GM12801 (cell line): ENCODE results near the gene PARP8.

Experiments
- TF ChIP-seq, protein P1 (sequence below): IDR thresholded peaks from one replicate; pipeline ENCODE4 v1.5.1; 2011; ENCODE audit warnings: control low read depth; ENCODE audit not compliant: insufficient read length; ENCODE audit errors: extremely low read depth

PARP8 gene

DNA sequence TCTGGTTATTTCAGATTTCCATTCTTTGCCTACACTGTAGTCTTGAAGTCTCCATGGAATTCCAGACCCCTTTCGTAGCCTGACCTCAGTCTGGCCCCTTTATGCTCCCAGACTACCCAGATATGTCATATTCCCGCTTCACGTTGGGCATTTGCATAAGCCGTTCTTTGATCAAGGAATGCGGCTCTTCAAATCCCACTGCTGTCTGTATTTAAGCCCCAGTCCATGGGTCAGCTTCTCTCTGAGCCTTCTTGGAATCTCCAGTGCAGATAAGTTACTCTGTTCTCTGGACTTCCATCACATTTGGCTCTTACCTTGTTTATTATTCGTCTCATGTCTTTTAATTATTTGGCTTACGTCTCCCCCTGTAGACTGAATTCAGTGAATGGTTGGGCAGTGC is 97.4 kb downstream of the PARP8 start:
- TF ChIP-seq, protein P1, sequence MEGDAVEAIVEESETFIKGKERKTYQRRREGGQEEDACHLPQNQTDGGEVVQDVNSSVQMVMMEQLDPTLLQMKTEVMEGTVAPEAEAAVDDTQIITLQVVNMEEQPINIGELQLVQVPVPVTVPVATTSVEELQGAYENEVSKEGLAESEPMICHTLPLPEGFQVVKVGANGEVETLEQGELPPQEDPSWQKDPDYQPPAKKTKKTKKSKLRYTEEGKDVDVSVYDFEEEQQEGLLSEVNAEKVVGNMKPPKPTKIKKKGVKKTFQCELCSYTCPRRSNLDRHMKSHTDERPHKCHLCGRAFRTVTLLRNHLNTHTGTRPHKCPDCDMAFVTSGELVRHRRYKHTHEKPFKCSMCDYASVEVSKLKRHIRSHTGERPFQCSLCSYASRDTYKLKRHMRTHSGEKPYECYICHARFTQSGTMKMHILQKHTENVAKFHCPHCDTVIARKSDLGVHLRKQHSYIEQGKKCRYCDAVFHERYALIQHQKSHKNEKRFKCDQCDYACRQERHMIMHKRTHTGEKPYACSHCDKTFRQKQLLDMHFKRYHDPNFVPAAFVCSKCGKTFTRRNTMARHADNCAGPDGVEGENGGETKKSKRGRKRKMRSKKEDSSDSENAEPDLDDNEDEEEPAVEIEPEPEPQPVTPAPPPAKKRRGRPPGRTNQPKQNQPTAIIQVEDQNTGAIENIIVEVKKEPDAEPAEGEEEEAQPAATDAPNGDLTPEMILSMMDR: no peak

GRCh38 chr5:50766042-50766441 is 99.6 kb downstream of the PARP8 start:
- TF ChIP-seq, protein P1: no peak

GRCh38 chr5:50766462-50766861 is 100.0 kb downstream of the PARP8 start:
- TF ChIP-seq, protein P1: no peak

DNA sequence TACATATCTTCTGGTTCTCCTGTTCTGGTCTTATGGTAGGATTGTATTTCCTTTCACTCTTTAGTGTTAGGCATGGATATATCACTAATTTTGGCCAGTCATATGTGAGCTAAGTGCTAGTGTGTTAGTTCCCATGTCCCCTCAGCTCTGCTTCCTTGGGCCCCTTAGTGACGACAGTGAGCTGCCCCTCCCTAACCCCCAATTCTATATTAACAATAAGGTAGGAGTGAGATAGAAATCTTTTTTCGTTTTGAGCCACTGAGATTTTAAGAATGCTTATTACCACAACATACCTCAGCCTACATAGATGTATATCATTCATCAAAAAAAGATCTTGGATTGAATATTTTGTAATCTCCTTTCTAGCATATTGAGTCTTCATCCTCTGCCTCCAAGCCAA is 100.5 kb downstream of the PARP8 start:
- TF ChIP-seq, protein P1: no peak

DNA sequence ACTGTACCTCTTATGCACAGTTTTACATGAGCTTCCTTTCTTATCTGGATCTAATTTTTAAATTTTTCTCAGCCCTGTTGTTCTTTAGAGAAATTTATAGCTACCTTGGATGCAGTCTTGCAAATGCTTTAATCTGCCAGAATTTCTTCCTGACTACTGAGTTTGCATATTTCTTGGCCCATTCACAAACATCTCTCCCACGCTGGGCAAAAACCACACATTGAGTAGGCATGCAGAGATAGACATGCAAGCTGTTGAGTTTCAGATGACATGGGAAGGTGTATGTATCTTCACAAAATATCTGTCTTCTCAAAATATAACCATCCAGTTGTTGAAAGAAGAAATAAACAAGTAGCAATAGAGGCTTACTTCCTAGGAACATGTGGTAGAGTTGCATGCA is 101.2 kb downstream of the PARP8 start:
- TF ChIP-seq, protein P1: no peak

- TF ChIP-seq, protein P1: no peak
Observed at GRCh38 chr5:50768634-50769033, 102.2 kb downstream of the PARP8 start.

GRCh38 chr5:50770441-50770840 is 104.0 kb downstream of the PARP8 start:
- TF ChIP-seq, protein P1: no peak

- TF ChIP-seq, protein P1: no peak
Observed at GRCh38 chr5:50786073-50786472, 119.6 kb downstream of the PARP8 start.
